HEK293 (cell line): ENCODE measurements around the gene ACRBP.

Experiments
- CTCF ChIA-PET: fragments of 350-600 bp; formaldehyde crosslinking; extraction: SDS; loops from one replicate; lab custom pipeline; 2021; ENCODE audit warnings: antibody characterized with exemption; lab: Yijun Ruan, JAX
- POLR2A ChIA-PET: fragments of 300-600 bp; formaldehyde crosslinking; extraction: SDS; loops from one replicate; lab custom pipeline; 2020; ENCODE audit warnings: antibody characterized with exemption, inconsistent platforms; lab: Yijun Ruan, JAX
- H3K27ac ChIP-seq: fragments of 200-500 bp; sonication (Bioruptor generic); 2 replicates; pipeline ENCODE4 v1.5.1; 2014; ENCODE audit warnings: low read depth, low read length, control low read depth, inconsistent platforms; ENCODE audit errors: extremely low read depth
- H3K36me3 ChIP-seq, 2 experiments: fragments of 200-500 bp in 1 of 2; sonication (Bioruptor generic) in 1 of 2; 1 replicate in 1 of 2; 2 replicates in 1 of 2; pipeline ENCODE4 v1.5.1; 2014 to 2017; ENCODE audit warnings: inconsistent platforms in 2 of 2, low read length in 2 of 2; ENCODE audit not compliant: control insufficient read depth in 2 of 2, insufficient read depth in 1 of 2
- H3K4me1 ChIP-seq: fragments of 200-500 bp; sonication (Bioruptor generic); 2 replicates; pipeline ENCODE4 v1.5.1; 2014; ENCODE audit warnings: mild to moderate bottlenecking, low read length, inconsistent platforms; ENCODE audit not compliant: control insufficient read depth, insufficient read depth
- H3K4me3 ChIP-seq: 2 replicates; pipeline ENCODE4 v1.5.1; 2011; ENCODE audit warnings: low read depth, mild to moderate bottlenecking, control low read depth, low read length, moderate library complexity
- H3K9me3 ChIP-seq: fragments of 200-500 bp; sonication (Bioruptor generic); 2 replicates; pipeline ENCODE4 v1.5.1; 2014; ENCODE audit warnings: low read depth, low read length, inconsistent platforms; ENCODE audit not compliant: control insufficient read depth, insufficient read depth
- EGR2 ChIP-seq: fragments of 450-650 bp; formaldehyde crosslinking; IDR thresholded peaks from 2 replicates; pipeline ENCODE4 v1.5.1; 2016; ENCODE audit warnings: low read depth, missing biosample characterization, missing genetic modification characterization
- GLI2 ChIP-seq: fragments of 450-650 bp; formaldehyde crosslinking; IDR thresholded peaks from 2 replicates; pipeline ENCODE4; 2017; ENCODE audit warnings: missing biosample characterization, missing genetic modification characterization, low read depth, borderline replicate concordance
- PRDM10 ChIP-seq: fragments of 450-650 bp; formaldehyde crosslinking; IDR thresholded peaks from 2 replicates; pipeline ENCODE4 v1.5.1; 2016; ENCODE audit warnings: missing biosample characterization, missing genetic modification characterization
- SETDB1 ChIP-seq: IDR thresholded peaks from one replicate; pipeline ENCODE4 v1.6.1; 2017; ENCODE audit warnings: mild to moderate bottlenecking, low read length, moderate library complexity, mixed read lengths; ENCODE audit not compliant: insufficient read length
- YY1 ChIP-seq: fragments of 450-650 bp; formaldehyde crosslinking; IDR thresholded peaks from 2 replicates; pipeline ENCODE4 v1.5.1; 2018; ENCODE audit warnings: missing biosample characterization, missing genetic modification characterization
- ZBTB20 ChIP-seq: fragments of 450-650 bp; formaldehyde crosslinking; IDR thresholded peaks from 2 replicates; pipeline ENCODE4 v1.5.1; 2016; ENCODE audit warnings: missing biosample characterization, missing genetic modification characterization
- ZBTB6 ChIP-seq: fragments of 450-650 bp; formaldehyde crosslinking; IDR thresholded peaks from 2 replicates; pipeline ENCODE4 v1.5.1; 2017; ENCODE audit warnings: missing biosample characterization, missing genetic modification characterization
- ZFHX2 ChIP-seq: fragments of 450-650 bp; formaldehyde crosslinking; conservative IDR thresholded peaks from 2 replicates; pipeline ENCODE4 v1.5.1; 2016; ENCODE audit warnings: missing biosample characterization, missing genetic modification characterization
- ZNF112 ChIP-seq: fragments of 450-650 bp; formaldehyde crosslinking; IDR thresholded peaks from 2 replicates; pipeline ENCODE4 v1.5.0; 2017; ENCODE audit warnings: missing biosample characterization, missing genetic modification characterization
- ZNF174 ChIP-seq: fragments of 450-650 bp; formaldehyde crosslinking; IDR thresholded peaks from 2 replicates; pipeline ENCODE4 v1.5.0; 2017; ENCODE audit warnings: missing biosample characterization, mild to moderate bottlenecking, missing genetic modification characterization
- ZNF184 ChIP-seq: fragments of 450-650 bp; IDR thresholded peaks from 2 replicates; pipeline ENCODE4 v1.5.1; 2018; ENCODE audit warnings: missing biosample characterization, mild to moderate bottlenecking, missing genetic modification characterization
- ZNF248 ChIP-seq: fragments of 450-650 bp; formaldehyde crosslinking; IDR thresholded peaks from 2 replicates; pipeline ENCODE4 v1.5.1; 2017; ENCODE audit warnings: missing biosample characterization, missing genetic modification characterization
- ZNF362 ChIP-seq: fragments of 450-650 bp; formaldehyde crosslinking; IDR thresholded peaks from 2 replicates; pipeline ENCODE4 v1.5.1; 2016; ENCODE audit warnings: missing biosample characterization, missing genetic modification characterization
- ZNF48 ChIP-seq: fragments of 450-650 bp; formaldehyde crosslinking; IDR thresholded peaks from 2 replicates; pipeline ENCODE4 v1.5.1; 2016; ENCODE audit warnings: missing biosample characterization, missing genetic modification characterization
- ZNF513 ChIP-seq: fragments of 450-650 bp; IDR thresholded peaks from 2 replicates; pipeline ENCODE4 v1.5.1; 2018; ENCODE audit warnings: missing biosample characterization, missing genetic modification characterization
- ZNF518A ChIP-seq: fragments of 450-650 bp; formaldehyde crosslinking; conservative IDR thresholded peaks from 2 replicates; pipeline ENCODE4 v1.5.1; 2016; ENCODE audit warnings: low read depth, missing biosample characterization, missing genetic modification characterization
- ZNF529 ChIP-seq: fragments of 450-650 bp; formaldehyde crosslinking; IDR thresholded peaks from 2 replicates; pipeline ENCODE4 v1.5.1; 2017; ENCODE audit warnings: missing genetic modification characterization, missing biosample characterization; ENCODE audit not compliant: insufficient replicate concordance
- ZNF629 ChIP-seq: fragments of 450-650 bp; formaldehyde crosslinking; IDR thresholded peaks from 2 replicates; pipeline ENCODE4 v1.5.1; 2017; ENCODE audit warnings: missing biosample characterization, missing genetic modification characterization
- ZSCAN5A ChIP-seq: fragments of 450-650 bp; formaldehyde crosslinking; IDR thresholded peaks from 2 replicates; pipeline ENCODE4 v1.5.1; 2016; ENCODE audit warnings: missing biosample characterization, missing genetic modification characterization

Gene ACRBP

GRCh38 chr12:6641131-6641530, 6.1 kb downstream of the ACRBP start:
- ChIA-PET CTCF (interaction anchor here (0.6 to 1.1 kb wide), 3 partner anchors 24 to 71 kb away, joined by 3 to 4 read pairs (median 4); no protein-coding TSS in a partner anchor), POLR2A (no interaction called here)
- peak; percentile 38; the same call in 1 of the 2 replicates for TF ChIP-seq EGR2
- TF ChIP-seq ZFHX2 (tag by site-specific recombination) = peak; percentile 50; the same call in 1 of the 2 replicates
- no peak for TF ChIP-seq ZNF518A (tag by site-specific recombination)
- H3K36me3 ChIP-seq = no peaks in the 10 kb centered on the region
- H3K4me3 ChIP-seq = no peak overlapping the region
- H3K4me1 ChIP-seq = no peaks in the 10 kb centered on the region
- no peak overlapping the region for H3K27ac ChIP-seq
- no peaks in the 10 kb centered on the region for H3K9me3 ChIP-seq

- ChIA-PET POLR2A (no interaction called here), CTCF (interaction anchor here (0.6 to 1.2 kb wide), 3 partner anchors 25 to 126 kb away, joined by 3 to 4 read pairs (median 3); partner anchors contain the start of gene PTMS)
- no peaks in the 10 kb centered on the region for H3K9me3 ChIP-seq
- H3K4me1 ChIP-seq = peaks cover under 1% of the 10 kb centered on the region; the same call in 1 of the 2 replicates
- no peak overlapping the region for H3K4me3 ChIP-seq
- H3K36me3 ChIP-seq = no peaks in the 10 kb centered on the region
- no peak for TF ChIP-seq ZNF529 (tag by site-specific recombination)
- TF ChIP-seq ZNF513 (tag by site-specific recombination) = no peak
- no peak for TF ChIP-seq ZNF629 (tag by site-specific recombination)
- TF ChIP-seq PRDM10 = no peak
- no peak for TF ChIP-seq ZNF184 (tag by site-specific recombination)
- TF ChIP-seq ZNF174 (tag by site-specific recombination) = no peak
- TF ChIP-seq ZNF248 (tag by site-specific recombination) = no peak
- TF ChIP-seq YY1 (tag by site-specific recombination) = no peak
- no peak for TF ChIP-seq GLI2 (tag by site-specific recombination)
- TF ChIP-seq ZBTB20 (tag by site-specific recombination) = no peak
- TF ChIP-seq ZBTB6 = no peak
- TF ChIP-seq ZNF48 (tag by site-specific recombination) = no peak
- no peak for TF ChIP-seq ZNF112
- no peak for TF ChIP-seq ZNF362 (tag by site-specific recombination)
- no peak for TF ChIP-seq ZSCAN5A (tag by site-specific recombination)
- no peak for TF ChIP-seq SETDB1
- no peak overlapping the region for H3K27ac ChIP-seq
Observed at GRCh38 chr12:6640497-6640896, 6.7 kb downstream of the ACRBP start.
